ENCODE results near the gene TMEM196. TPM values are rescaled to one million over a fixed set of nuclear protein-coding genes. Genes with fewer than 3 reads are reported as not detected.

The TMEM196 gene
- total and polyA plus RNA-seq, 2 donors from 2014 or later: 0.06 TPM; not detected in 1

- intact Hi-C loops (cut with DNase I): no loop called here
- no peaks in the 10 kb centered on the region for H3K4me1 ChIP-seq (ENCODE audit: control insufficient read depth in 2 of 3, insufficient read depth in 2 of 3, low read depth in 1 of 3, low read length in 3 of 3)
- no peak overlapping the region for H3K4me3 ChIP-seq (ENCODE audit: low read length in 3 of 3)
- no peaks in the 10 kb centered on the region for H3K9me3 ChIP-seq (ENCODE audit: control insufficient read depth in 2 of 3, insufficient read depth in 1 of 3, low read length in 3 of 3)
- no peaks in the 10 kb centered on the region for H3K36me3 ChIP-seq (ENCODE audit: control insufficient read depth in 2 of 3, insufficient read depth in 3 of 3, low read length in 3 of 3)
- TF ChIP-seq, protein P1, sequence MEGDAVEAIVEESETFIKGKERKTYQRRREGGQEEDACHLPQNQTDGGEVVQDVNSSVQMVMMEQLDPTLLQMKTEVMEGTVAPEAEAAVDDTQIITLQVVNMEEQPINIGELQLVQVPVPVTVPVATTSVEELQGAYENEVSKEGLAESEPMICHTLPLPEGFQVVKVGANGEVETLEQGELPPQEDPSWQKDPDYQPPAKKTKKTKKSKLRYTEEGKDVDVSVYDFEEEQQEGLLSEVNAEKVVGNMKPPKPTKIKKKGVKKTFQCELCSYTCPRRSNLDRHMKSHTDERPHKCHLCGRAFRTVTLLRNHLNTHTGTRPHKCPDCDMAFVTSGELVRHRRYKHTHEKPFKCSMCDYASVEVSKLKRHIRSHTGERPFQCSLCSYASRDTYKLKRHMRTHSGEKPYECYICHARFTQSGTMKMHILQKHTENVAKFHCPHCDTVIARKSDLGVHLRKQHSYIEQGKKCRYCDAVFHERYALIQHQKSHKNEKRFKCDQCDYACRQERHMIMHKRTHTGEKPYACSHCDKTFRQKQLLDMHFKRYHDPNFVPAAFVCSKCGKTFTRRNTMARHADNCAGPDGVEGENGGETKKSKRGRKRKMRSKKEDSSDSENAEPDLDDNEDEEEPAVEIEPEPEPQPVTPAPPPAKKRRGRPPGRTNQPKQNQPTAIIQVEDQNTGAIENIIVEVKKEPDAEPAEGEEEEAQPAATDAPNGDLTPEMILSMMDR (IDR thresholded peaks at IDR 0.05; ENCODE audit: borderline replicate concordance, extremely low read depth, insufficient read depth): peak; percentile 39
- FAIRE-seq (peak; percentile 39), DNase-seq (peak in 2 of 5 donors; percentile 30 to 66)
- no peak overlapping the region for H3K9ac ChIP-seq (ENCODE audit: low read length in 3 of 3)
- no peaks in the 10 kb centered on the region for H3K27me3 ChIP-seq (ENCODE audit: control insufficient read depth, insufficient read depth, low read length)
- no peak overlapping the region for H3K27ac ChIP-seq (ENCODE audit: low read depth in 2 of 2, low read length in 2 of 2)
These were observed 25.6 kb downstream of the TMEM196 start for GRCh38 chr7:19747740-19748339.

- Histone ChIP-seq H3K4me3 (ENCODE audit: low read length in 3 of 3) (no peak overlapping the region), H3K4me1 (ENCODE audit: control insufficient read depth in 2 of 3, insufficient read depth in 2 of 3, low read depth in 1 of 3, low read length in 3 of 3) (no peaks in the 10 kb centered on the region), H3K9ac (ENCODE audit: low read length in 3 of 3) (no peak overlapping the region), H3K27ac (ENCODE audit: low read depth in 2 of 2, low read length in 2 of 2) (no peak overlapping the region), H3K36me3 (ENCODE audit: control insufficient read depth in 2 of 3, insufficient read depth in 3 of 3, low read length in 3 of 3) (no peaks in the 10 kb centered on the region), H3K9me3 (ENCODE audit: control insufficient read depth in 2 of 3, insufficient read depth in 1 of 3, low read length in 3 of 3) (no peaks in the 10 kb centered on the region), H3K27me3 (ENCODE audit: control insufficient read depth, insufficient read depth, low read length) (no peaks in the 10 kb centered on the region)
- TF ChIP-seq, protein P1 (IDR thresholded peaks at IDR 0.05; ENCODE audit: borderline replicate concordance, extremely low read depth, insufficient read depth): no peak
- no peak for DNase-seq
- intact Hi-C loops (cut with DNase I): no loop called here
- FAIRE-seq: no peak
These were observed 29.3 kb downstream of the TMEM196 start for GRCh38 chr7:19744075-19744474.

DNA sequence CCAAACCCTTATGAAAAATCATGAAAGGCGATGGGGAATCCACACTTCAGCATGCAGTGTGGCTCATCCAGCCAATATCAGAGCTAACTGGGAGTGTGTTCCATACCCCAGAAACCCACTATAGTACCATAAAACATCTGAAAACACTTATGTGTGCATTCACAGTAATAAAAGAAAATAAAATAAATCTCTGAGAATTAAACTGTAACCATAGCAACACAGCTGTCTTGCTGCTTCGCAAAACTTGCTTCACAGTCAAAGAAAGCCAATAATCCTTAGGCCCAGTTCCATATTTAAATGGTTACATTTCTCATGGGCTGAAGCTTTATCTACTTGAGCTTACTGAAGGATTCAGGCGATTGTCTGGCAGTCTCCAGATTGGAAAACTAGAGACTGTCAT is 44.7 kb downstream of the TMEM196 start:
- intact Hi-C loops (cut with DNase I): no loop called here
- H3K27me3 ChIP-seq (ENCODE audit: control insufficient read depth, insufficient read depth, low read length): no peaks in the 10 kb centered on the region
- FAIRE-seq (no peak), DNase-seq (no peak)
- no peak overlapping the region for H3K27ac ChIP-seq (ENCODE audit: low read depth in 2 of 2, low read length in 2 of 2)
- no peaks in the 10 kb centered on the region for H3K4me1 ChIP-seq (ENCODE audit: control insufficient read depth in 2 of 3, insufficient read depth in 2 of 3, low read depth in 1 of 3, low read length in 3 of 3)
- H3K4me3 ChIP-seq (ENCODE audit: low read length in 3 of 3): no peak overlapping the region
- H3K36me3 ChIP-seq (ENCODE audit: control insufficient read depth in 2 of 3, insufficient read depth in 3 of 3, low read length in 3 of 3): no peaks in the 10 kb centered on the region
- TF ChIP-seq, protein P1 (IDR thresholded peaks at IDR 0.05; ENCODE audit: borderline replicate concordance, extremely low read depth, insufficient read depth): no peak
- no peak overlapping the region for H3K9ac ChIP-seq (ENCODE audit: low read length in 3 of 3)
- H3K9me3 ChIP-seq (ENCODE audit: control insufficient read depth in 2 of 3, insufficient read depth in 1 of 3, low read length in 3 of 3): no peaks in the 10 kb centered on the region

- intact Hi-C loops (cut with DNase I): no loop called here
- TF ChIP-seq, protein P1 (IDR thresholded peaks at IDR 0.05; ENCODE audit: borderline replicate concordance, extremely low read depth, insufficient read depth): no peak
- no peak overlapping the region for H3K27ac ChIP-seq (ENCODE audit: low read depth in 2 of 2, low read length in 2 of 2)
These were observed 47.6 kb downstream of the TMEM196 start for GRCh38 chr7:19725770-19726169.

More at GRCh38 chr7:19725770-19726169, 47.6 kb downstream of the TMEM196 start:
- no peak overlapping the region for H3K9ac ChIP-seq (ENCODE audit: low read length in 3 of 3)
- DNase-seq (no peak), FAIRE-seq (no peak)
- H3K27me3 ChIP-seq (ENCODE audit: control insufficient read depth, insufficient read depth, low read length): no peaks in the 10 kb centered on the region
- no peaks in the 10 kb centered on the region for H3K4me1 ChIP-seq (ENCODE audit: control insufficient read depth in 2 of 3, insufficient read depth in 2 of 3, low read depth in 1 of 3, low read length in 3 of 3)
- no peak overlapping the region for H3K4me3 ChIP-seq (ENCODE audit: low read length in 3 of 3)
- H3K9me3 ChIP-seq (ENCODE audit: control insufficient read depth in 2 of 3, insufficient read depth in 1 of 3, low read length in 3 of 3): no peaks in the 10 kb centered on the region
- H3K36me3 ChIP-seq (ENCODE audit: control insufficient read depth in 2 of 3, insufficient read depth in 3 of 3, low read length in 3 of 3): no peaks in the 10 kb centered on the region
